SK-N-SH (cell line): Measurements from ENCODE around the gene VSIG10L2. TPM values are rescaled to one million over a fixed set of nuclear protein-coding genes. Genes with fewer than 3 reads are reported as not detected.

Experiments
- CTCF ChIA-PET: fragments of 300-600, 350-600 bp; formaldehyde crosslinking; extraction: SDS; loops from one replicate; lab custom pipeline; 2021; lab: Yijun Ruan, JAX
- POLR2A ChIA-PET: fragments of 350-600 bp; sonication (Branson Sonifier 250); formaldehyde crosslinking; extraction: SDS; loops from one replicate; lab custom pipeline; 2020; ENCODE audit warnings: antibody characterized with exemption, inconsistent platforms; lab: Yijun Ruan, JAX
- DNase-seq: peaks from one replicate; pipeline ENCODE4 v3.0.0; 2012
- H2AFZ ChIP-seq: fragments of 200-600 bp; sonication (generic); 2 replicates; pipeline ENCODE4 v1.8.1; 2016; ENCODE audit warnings: antibody characterized with exemption, mild to moderate bottlenecking, low read depth
- H3F3A ChIP-seq: fragments of 200-600 bp; sonication (generic); replicated peaks from 2 replicates; pipeline ENCODE3; 2016; ENCODE audit warnings: antibody characterized with exemption, mild to moderate bottlenecking; ENCODE audit not compliant: insufficient read depth
- H3K27ac ChIP-seq, 2 experiments: fragments of 200-500 bp in 1 of 2; fragments of 200-600 bp in 1 of 2; sonication (Bioruptor generic) in 1 of 2; sonication (generic), shearing (Covaris generic) in 1 of 2; 2 replicates each; pipeline versions ENCODE4 v1.5.1 to v1.6.1; 2014 to 2016; ENCODE audit warnings: low read depth in 2 of 2, inconsistent platforms in 1 of 2, low read length in 1 of 2, mild to moderate bottlenecking in 1 of 2, mixed read lengths in 1 of 2
- H3K27me3 ChIP-seq: fragments of 200-600 bp; sonication (generic), shearing (Covaris generic); 2 replicates; pipeline ENCODE4 v1.6.1; 2016; ENCODE audit warnings: mixed run types; ENCODE audit not compliant: insufficient read depth
- H3K36me3 ChIP-seq, 2 experiments: fragments of 200-500 bp in 1 of 2; fragments of 200-600 bp in 1 of 2; sonication (Bioruptor generic) in 1 of 2; sonication (generic) in 1 of 2; replicated peaks in 1 of 2; 2 replicates each; pipeline versions ENCODE3 to v1.5.1; 2014 to 2016; ENCODE audit warnings: low read length in 1 of 2, mild to moderate bottlenecking in 1 of 2; ENCODE audit not compliant: insufficient read depth in 2 of 2, control insufficient read depth in 1 of 2
- H3K4me1 ChIP-seq, 2 experiments: fragments of 200-500 bp in 1 of 2; fragments of 200-600 bp in 1 of 2; sonication (Bioruptor generic) in 1 of 2; sonication (generic), shearing (Covaris generic) in 1 of 2; 2 replicates each; pipeline versions ENCODE4 v1.5.1 to v1.6.1; 2014 to 2016; ENCODE audit warnings: low read depth in 1 of 2, low read length in 1 of 2, mixed run types in 1 of 2; ENCODE audit not compliant: insufficient read depth in 2 of 2, control insufficient read depth in 1 of 2
- H3K4me2 ChIP-seq: fragments of 200-600 bp; sonication (generic), shearing (Covaris generic); 2 replicates; pipeline ENCODE4 v1.6.1; 2017; ENCODE audit warnings: mixed run types
- H3K4me3 ChIP-seq, 2 experiments: fragments of 200-500 bp in 1 of 2; fragments of 200-600 bp in 1 of 2; sonication (Bioruptor generic) in 1 of 2; sonication (generic), shearing (Covaris generic) in 1 of 2; 2 replicates each; pipeline versions ENCODE4 v1.5.1 to v1.8.1; 2014 to 2016; ENCODE audit warnings: low read depth in 2 of 2, inconsistent platforms in 1 of 2, low read length in 1 of 2, mild to moderate bottlenecking in 1 of 2, mixed read lengths in 1 of 2, moderate library complexity in 1 of 2
- H3K79me2 ChIP-seq: fragments of 200-600 bp; sonication (generic); 2 replicates; pipeline ENCODE4 v1.8.1; 2017; ENCODE audit warnings: mild to moderate bottlenecking; ENCODE audit not compliant: insufficient read depth
- H3K9ac ChIP-seq: fragments of 200-600 bp; sonication (generic); 2 replicates; pipeline ENCODE4 v1.6.1; 2017; ENCODE audit warnings: mixed run types
- H3K9me2 ChIP-seq: fragments of 200-600 bp; sonication (generic); 2 replicates; pipeline ENCODE4 v1.6.1; 2017; ENCODE audit warnings: mixed run types
- H3K9me3 ChIP-seq: fragments of 200-600 bp; sonication (generic); 2 replicates; pipeline ENCODE4 v1.6.1; 2017; ENCODE audit warnings: mixed run types, mild to moderate bottlenecking, moderate library complexity
- H4K20me1 ChIP-seq: fragments of 200-600 bp; sonication (generic); 2 replicates; pipeline ENCODE4 v1.6.1; 2017; ENCODE audit warnings: mild to moderate bottlenecking, mixed run types; ENCODE audit not compliant: insufficient read depth
- CHD2 ChIP-seq: fragments of 150-350 bp; IDR thresholded peaks from 2 replicates; pipeline ENCODE4 v1.6.1; 2018; ENCODE audit warnings: low read length; ENCODE audit not compliant: partially characterized antibody
- CTCF ChIP-seq: fragments of 200-600 bp; sonication (generic); IDR thresholded peaks from 2 replicates; pipeline ENCODE4 v1.6.1; 2017; ENCODE audit warnings: antibody characterized with exemption, mild to moderate bottlenecking, moderate library complexity
- FOSL2 ChIP-seq: IDR thresholded peaks from 2 replicates; pipeline ENCODE4 v1.4.0; 2012; ENCODE audit warnings: low read depth, mild to moderate bottlenecking, moderate library complexity, borderline replicate concordance
- FOXJ3 ChIP-seq: sonication (generic); formaldehyde crosslinking; IDR thresholded peaks from 2 replicates; pipeline ENCODE4 v1.5.1; 2020; ENCODE audit warnings: mild to moderate bottlenecking, missing genetic modification reagents
- FOXM1 ChIP-seq: IDR thresholded peaks from 2 replicates; pipeline ENCODE4 v1.4.0; 2012; ENCODE audit warnings: low read depth, mild to moderate bottlenecking
- GATA2 ChIP-seq: sonication (generic); formaldehyde crosslinking; IDR thresholded peaks from 2 replicates; pipeline ENCODE4 v1.5.0; 2020; ENCODE audit warnings: mild to moderate bottlenecking, missing genetic modification reagents
- IRF3 ChIP-seq: fragments of 150-350 bp; IDR thresholded peaks from 2 replicates; pipeline ENCODE4 v1.6.1; 2016; ENCODE audit warnings: mild to moderate bottlenecking, low read depth, low read length
- MAX ChIP-seq: IDR thresholded peaks from 2 replicates; pipeline ENCODE4 v1.4.0; 2012; ENCODE audit warnings: low read depth
- MXI1 ChIP-seq: IDR thresholded peaks from 2 replicates; pipeline ENCODE4 v1.6.1; 2012; ENCODE audit warnings: mild to moderate bottlenecking, low read depth, low read length, improper control_type of control experiment
- NFIC ChIP-seq: IDR thresholded peaks from 2 replicates; pipeline ENCODE4 v1.4.0; 2012; ENCODE audit warnings: borderline replicate concordance
- NRF1 ChIP-seq: IDR thresholded peaks from 2 replicates; pipeline ENCODE4 v1.6.1; 2012; ENCODE audit warnings: low read depth, mild to moderate bottlenecking, low read length
- REST ChIP-seq: IDR thresholded peaks from 2 replicates; pipeline ENCODE4 v1.6.1; 2012; ENCODE audit warnings: mild to moderate bottlenecking, low read depth, low read length, moderate library complexity
- RFX5 ChIP-seq: IDR thresholded peaks from 2 replicates; pipeline ENCODE4 v1.6.1; 2012; ENCODE audit warnings: mild to moderate bottlenecking, improper control_type of control experiment, low read length
- RXRA ChIP-seq: IDR thresholded peaks from 2 replicates; pipeline ENCODE4 v1.4.0; 2012; ENCODE audit warnings: low read depth, mild to moderate bottlenecking, borderline replicate concordance
- SIN3A ChIP-seq: IDR thresholded peaks from 2 replicates; pipeline ENCODE4 v1.6.1; 2012; ENCODE audit warnings: low read depth, mild to moderate bottlenecking, low read length, moderate library complexity, borderline replicate concordance
- SMC3 ChIP-seq: IDR thresholded peaks from 2 replicates; pipeline ENCODE4 v1.6.1; 2012; ENCODE audit warnings: low read depth, low read length, improper control_type of control experiment
- TAF1 ChIP-seq: IDR thresholded peaks from 2 replicates; pipeline ENCODE4 v1.6.1; 2012; ENCODE audit warnings: low read depth, mild to moderate bottlenecking, low read length, moderate library complexity, borderline replicate concordance
- TEAD4 ChIP-seq: IDR thresholded peaks from 2 replicates; pipeline ENCODE4 v1.4.0; 2012; ENCODE audit warnings: mild to moderate bottlenecking, borderline replicate concordance; ENCODE audit not compliant: insufficient read depth
- USF1 ChIP-seq: IDR thresholded peaks from 2 replicates; pipeline ENCODE4 v1.4.0; 2012; ENCODE audit warnings: low read depth, borderline replicate concordance
- YY1 ChIP-seq: IDR thresholded peaks from 2 replicates; pipeline ENCODE4 v1.4.0; 2012; ENCODE audit warnings: low read depth, mild to moderate bottlenecking
- ZBTB33 ChIP-seq: IDR thresholded peaks from 2 replicates; pipeline ENCODE4 v1.4.0; 2012; ENCODE audit warnings: low read depth, borderline replicate concordance
- WGBS: methylation state at CpG from one replicate; pipeline ENCODE4 v1.1.6; 2017; ENCODE audit warnings: low lambda C conversion rate; 5-methylcytosine and 5-hydroxymethylcytosine counted together
- polyA plus RNA-seq, 3 experiments: library from polyadenylated mRNA; depleted of rRNA; stranded (reverse); fragments of >200 nt; gene quantifications; 2 replicates each; pipeline ENCODE4 v1.2.3, GENCODE V29; 2012

VSIG10L2 gene
- polyA plus RNA-seq, 1 of the 3 experiments (the other 2 are of a cell fraction): 0.02 TPM

- DNase-seq: peak; percentile 95
- no peaks in the 10 kb centered on the region for H3K9me3 ChIP-seq
- H3K79me2 ChIP-seq: peaks cover 20% of the 10 kb centered on the region
- H3K9me2 ChIP-seq: no peaks in the 10 kb centered on the region
- peaks cover 0 to 8% of the 10 kb centered on the region in 2 experiments; a peak in 2 of 4 replicates for H3K4me1 ChIP-seq
- no peak within 1 kb of the TSS for H3K9ac ChIP-seq
- ChIA-PET CTCF (interaction anchor here (0.7 to 1.2 kb wide), 4 partner anchors 9 to 315 kb away, joined by 3 to 4 read pairs (median 3); no protein-coding TSS in a partner anchor), POLR2A (interaction anchor here (1.0 to 1.4 kb wide), 3 partner anchors 10 to 311 kb away, joined by 4 to 11 read pairs (median 5); partner anchors contain the start of genes HYLS1 and STT3A)
- H3F3A ChIP-seq: no peaks in the 10 kb centered on the region
- peaks cover 0 to 21% of the 10 kb centered on the region in 2 experiments for H3K36me3 ChIP-seq
- peak; percentile 7; the same call in 1 of the 2 replicates for TF ChIP-seq GATA2
- TF ChIP-seq RXRA: no peak
- no peak for TF ChIP-seq ZBTB33
- peak; percentile 64 for TF ChIP-seq NRF1
- TF ChIP-seq IRF3: no peak
- peak; percentile 50; the same call in 1 of the 2 replicates for TF ChIP-seq MXI1
- no peak for TF ChIP-seq REST
- no peak for TF ChIP-seq FOSL2
- no peak for TF ChIP-seq SMC3
- no peak for TF ChIP-seq CHD2
- TF ChIP-seq USF1: no peak
- peak; percentile 83 for TF ChIP-seq MAX
- no peak for TF ChIP-seq YY1
- TF ChIP-seq NFIC: no peak
- TF ChIP-seq SIN3A: no peak
- TF ChIP-seq RFX5: no peak
- no peak for TF ChIP-seq FOXJ3
- peak; percentile 13; the same call in 1 of the 2 replicates for TF ChIP-seq CTCF
- TF ChIP-seq FOXM1: no peak
- TF ChIP-seq TEAD4: no peak
- TF ChIP-seq TAF1: no peak
- peak within 1 kb of the TSS; percentile 96; the same call in 1 of the 2 replicates for H2AFZ ChIP-seq
- H3K27me3 ChIP-seq: peaks cover 12% of the 10 kb centered on the region; the same call in 1 of the 2 replicates
- H3K4me3 ChIP-seq: peak within 1 kb of the TSS; percentile 95 to 98
- WGBS: 27% methylated on average over 39 of the region's 81 CpGs
- peak within 1 kb of the TSS in 1 of 2 experiments; percentile 64; a peak in 2 of 4 replicates for H3K27ac ChIP-seq
- peak within 1 kb of the TSS; percentile 91 for H3K4me2 ChIP-seq
- H4K20me1 ChIP-seq: no peaks in the 10 kb centered on the region
Observed at GRCh38 chr11:125903711-125904659, 41.9 kb upstream of the VSIG10L2 start, which contains the start of gene DDX25. DDX25 (plus strand) TSS chr11:125904508; CDS start chr11:125904518, 10 bp downstream.
